Measurements from ENCODE around the gene FAM83C. TPM values are rescaled to one million over a fixed set of nuclear protein-coding genes. Genes with fewer than 3 reads are reported as not detected.
A peak's percentile ranks its signal among the peaks of the same experiment; 100 is the strongest.
"Not testable (repeated sequence)": the region's sequence is repeated elsewhere in the genome, so short reads cannot be mapped to it uniquely, and the experiment has no call there.

Gene FAM83C
- polyA plus RNA-seq, 3 donors: 0.05 TPM; not detected in 2

DNA sequence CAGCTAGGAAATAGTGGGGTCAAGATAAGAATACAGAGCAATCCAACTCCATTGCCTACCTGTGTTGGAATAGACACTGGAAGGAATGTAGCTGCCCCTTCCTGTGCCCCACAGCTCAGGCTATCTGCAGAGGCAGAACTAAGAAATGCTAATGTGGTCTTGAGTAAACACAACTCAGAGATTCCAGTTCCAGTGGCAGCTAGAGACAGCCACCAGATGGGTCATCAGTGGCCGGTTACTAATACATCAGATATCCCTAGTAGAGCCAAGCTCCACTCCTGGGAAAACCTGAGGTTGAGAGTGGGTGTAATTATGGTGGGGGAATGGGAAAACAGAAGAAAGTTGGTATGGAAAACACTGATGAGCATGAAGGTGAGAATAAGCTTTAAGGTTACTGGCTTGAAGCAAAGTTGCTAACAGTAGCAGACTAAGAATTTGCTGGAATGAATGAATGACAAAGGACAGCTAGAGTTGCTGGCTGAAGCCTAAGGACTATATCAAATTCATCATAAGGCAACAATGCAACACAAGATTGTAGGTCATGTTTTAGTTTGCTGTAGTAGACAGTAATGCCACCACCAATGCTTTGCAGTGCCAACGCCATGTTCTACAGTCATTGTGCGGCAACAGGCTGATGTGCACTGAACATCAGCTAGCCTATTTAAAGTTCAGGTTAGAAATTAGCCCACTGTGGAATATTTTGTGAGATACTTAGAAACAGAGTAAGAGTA, 28.3 kb upstream of the FAM83C start:
- no peak for DNase-seq (ENCODE audit: extremely low read depth in 1 of 11, low read depth in 9 of 11, low spot score in 4 of 11)

DNA sequence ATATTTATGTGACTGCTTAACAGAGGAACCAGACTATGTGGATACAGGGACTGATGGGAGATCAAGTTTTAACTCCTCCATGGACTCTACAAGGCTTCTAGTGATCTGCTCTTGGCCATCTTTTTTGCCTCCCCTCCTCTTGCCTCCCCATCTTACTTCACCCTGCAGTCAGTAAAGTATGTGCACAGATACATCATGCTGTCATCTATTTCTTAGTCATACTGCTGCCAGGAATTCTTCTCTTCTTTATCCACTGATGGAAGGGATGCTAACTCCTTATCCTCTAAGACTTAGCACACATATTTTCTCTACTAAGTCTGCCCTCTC, 27.6 kb upstream of the FAM83C start:
- DNase-seq (ENCODE audit: extremely low read depth in 1 of 11, low read depth in 9 of 11, low spot score in 4 of 11): no peak

DNA sequence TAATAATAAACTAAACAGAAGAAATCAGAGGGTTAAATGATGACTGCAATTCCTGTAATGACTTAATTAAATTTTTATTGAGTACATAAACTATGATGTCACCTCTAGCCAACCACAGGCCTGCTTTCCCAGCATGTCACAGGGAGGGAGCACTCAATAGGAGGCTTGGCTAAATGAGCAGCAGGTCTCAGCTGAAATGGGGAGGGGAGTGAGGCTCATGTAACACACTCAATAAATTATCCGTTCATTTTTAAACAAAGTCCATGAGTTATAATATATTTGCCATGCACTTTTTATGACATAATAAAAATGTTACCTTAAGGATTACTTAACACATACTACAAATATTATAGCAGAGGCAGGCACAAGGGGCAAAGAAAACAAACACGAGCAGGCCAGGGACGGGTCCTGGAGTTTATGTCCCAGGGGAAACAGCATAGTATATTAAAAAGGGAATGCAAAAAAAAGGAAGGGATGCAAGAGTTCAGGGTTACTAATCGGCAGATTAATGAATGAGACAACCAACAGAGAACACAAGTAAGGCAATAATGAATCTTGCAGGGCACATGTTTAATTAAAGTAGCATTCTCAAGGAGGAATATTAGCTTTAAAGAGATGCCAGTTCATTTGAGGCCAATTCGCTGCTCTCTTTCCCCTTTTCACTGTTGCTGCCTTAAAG, 27.1 kb upstream of the FAM83C start:
- peak in 3 of 11 donors; percentile 36 to 49 (median 37) for DNase-seq (ENCODE audit: extremely low read depth in 1 of 11, low read depth in 9 of 11, low spot score in 4 of 11)

DNA sequence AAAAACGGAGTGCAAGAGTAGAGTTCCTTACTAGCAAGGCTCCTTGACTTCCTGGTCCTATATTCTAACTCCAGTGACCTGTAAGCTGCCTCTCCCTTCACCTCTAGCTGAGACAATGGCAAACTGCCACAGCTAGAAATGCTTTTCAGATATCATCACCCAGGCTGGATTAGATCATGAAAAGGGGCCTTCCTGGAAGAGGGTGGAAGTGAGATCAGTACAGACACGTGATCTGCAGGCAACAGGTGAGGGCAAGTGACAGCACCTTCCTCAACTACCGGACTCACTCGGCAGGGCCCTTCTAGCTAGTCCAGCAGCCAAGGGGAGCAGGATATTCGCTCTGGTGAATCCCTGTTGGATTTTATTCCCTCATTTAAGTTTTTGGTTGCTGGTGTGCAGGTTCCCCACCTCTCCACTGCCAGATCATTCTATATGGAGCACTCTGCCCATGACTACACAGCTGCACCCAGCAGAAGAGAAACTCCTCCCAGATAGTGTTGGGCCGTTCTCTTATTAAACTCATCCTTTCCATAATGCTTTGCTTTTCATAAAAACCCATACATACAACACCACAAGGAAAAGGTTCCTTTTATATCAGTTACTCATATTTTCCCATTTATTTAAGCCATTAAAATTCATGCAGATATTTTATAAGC, 26.4 kb upstream of the FAM83C start:
- no peak for DNase-seq (ENCODE audit: extremely low read depth in 1 of 11, low read depth in 9 of 11, low spot score in 4 of 11)

DNA sequence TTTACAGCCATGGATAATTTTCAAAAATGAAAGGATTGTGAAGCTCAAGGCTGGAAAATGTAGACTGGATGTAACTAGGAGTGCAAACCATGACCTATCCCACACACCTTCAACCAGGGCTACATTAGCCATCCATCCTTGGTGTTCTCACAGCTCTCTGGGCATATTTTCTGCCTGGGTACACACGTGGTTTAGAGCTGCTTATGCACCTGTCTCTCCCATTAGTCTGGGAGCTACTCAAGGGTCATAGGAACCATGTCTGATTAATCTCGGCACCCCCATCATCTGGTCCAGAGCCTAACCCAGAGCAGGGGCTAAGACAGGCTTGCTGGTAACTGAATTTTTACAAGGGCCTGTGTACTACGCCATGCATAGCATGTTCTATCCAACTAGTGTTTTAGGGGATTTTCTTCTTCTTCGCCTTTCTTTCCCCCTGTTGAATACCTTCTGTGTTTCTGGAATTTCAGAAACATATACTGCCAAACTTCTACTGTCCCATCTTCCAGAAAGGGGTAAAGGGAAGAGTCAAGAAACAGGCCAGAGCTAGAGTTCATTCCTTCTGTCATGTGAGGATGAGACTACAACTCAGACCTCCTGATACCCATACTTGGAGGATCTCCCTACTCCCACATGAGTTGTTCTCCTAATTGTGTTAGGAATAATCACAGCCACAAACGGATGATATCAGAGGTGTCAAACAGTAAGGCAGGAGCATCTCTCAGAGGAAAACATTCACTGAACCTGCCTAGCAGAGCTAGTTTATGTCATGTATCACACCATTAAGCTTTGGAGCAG, 25.4 kb upstream of the FAM83C start:
- DNase-seq (ENCODE audit: extremely low read depth in 1 of 11, low read depth in 9 of 11, low spot score in 4 of 11): no peak

DNA sequence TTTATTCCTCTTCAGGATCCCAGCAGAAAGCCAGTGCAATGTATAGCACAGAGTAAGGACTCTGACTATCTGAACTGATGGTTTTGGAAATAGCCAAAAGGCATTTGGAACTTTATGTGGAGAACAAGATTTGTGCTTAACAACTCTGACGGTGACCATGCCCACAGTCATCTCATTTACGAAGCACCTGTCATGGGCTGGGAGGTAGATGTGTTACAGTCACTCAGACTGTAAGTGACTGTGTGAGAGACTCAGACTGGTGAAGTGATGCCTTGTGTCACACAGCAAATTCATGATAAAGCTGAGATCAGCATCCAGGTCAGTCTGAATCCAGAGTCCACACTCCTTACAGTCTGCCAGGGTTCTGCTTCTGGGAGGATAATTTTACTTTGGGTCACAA, 23.9 kb upstream of the FAM83C start:
- no peak for DNase-seq (ENCODE audit: extremely low read depth in 1 of 11, low read depth in 9 of 11, low spot score in 4 of 11)

DNA sequence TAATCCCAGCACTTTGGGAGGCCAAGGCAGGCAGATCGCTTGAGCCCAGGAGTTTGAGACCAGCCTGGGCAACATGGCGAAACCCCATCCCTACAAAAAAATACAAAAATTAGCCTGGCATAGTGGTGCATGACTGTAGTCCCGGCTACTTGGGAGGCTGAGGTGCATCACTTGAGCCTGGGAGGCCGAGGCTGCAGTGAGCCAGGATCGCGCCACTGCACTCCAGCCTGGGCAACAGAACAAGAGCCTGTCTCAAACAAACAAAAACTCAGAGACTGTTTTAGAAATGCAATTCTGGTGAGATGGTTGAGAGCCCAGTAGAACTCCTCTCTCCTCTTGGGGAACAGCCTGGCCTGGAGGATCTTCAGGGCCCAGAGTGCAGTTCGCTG, 23.4 kb upstream of the FAM83C start:
- not testable (repeated sequence) for DNase-seq (ENCODE audit: extremely low read depth in 1 of 11, low read depth in 9 of 11, low spot score in 4 of 11)

DNA sequence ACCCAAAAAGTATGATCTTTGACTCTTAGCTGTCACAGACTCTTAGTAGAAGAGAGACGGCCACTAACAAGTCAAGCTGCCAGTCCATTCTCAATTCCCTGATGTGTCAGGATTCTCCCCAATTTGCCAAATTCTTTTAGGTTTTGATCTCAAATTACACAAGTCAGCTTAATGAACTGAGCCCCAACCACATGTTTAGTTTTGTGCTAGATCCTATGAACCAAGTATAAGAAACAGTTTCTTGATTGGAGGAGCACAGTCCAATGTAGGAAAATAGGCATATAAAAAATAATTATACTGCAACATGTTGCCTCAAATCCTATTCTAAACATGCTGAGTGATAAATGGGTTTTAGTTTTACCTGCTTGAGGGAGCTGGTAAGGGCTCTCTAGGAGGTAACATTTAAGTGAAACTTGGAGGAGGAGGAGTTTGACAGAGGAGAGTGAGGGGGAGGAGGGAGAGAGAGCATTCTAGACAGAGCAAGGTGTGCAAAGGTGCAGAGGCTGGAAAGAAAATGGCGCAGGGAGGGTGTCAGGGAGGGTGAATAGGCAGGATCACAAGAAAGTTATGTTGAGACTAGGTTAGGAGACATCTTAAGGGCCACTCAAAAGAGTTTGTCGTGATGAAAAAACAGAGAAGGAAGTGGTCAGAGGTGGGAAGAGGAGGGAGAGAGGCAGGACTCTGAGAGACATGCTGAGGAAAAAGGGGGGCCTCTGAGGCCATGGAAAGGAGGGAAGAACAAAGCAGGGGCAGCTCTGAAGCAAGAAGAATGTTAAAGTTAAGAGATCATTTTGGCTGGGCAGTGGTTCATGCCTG, 22.8 kb upstream of the FAM83C start:
- DNase-seq (ENCODE audit: extremely low read depth in 1 of 11, low read depth in 9 of 11, low spot score in 4 of 11): no peak

DNA sequence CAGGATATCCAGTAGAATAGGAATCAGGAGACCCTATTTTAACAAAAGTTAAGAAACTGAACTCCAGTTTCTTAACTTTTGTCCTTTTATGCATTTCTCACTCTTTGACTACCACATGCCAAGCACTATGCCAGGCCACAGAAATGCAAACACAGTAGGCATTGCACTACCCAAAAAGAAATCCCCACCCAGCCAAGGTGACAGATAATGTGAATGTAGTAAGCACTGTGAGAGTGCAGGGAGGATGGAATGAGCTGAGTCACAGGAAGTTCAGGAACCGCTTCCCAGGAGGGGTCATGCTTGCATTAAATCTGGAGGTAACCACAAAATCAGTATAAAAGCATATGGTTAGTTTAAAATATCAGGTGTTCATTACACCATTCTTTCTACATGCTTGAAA, 20.1 kb upstream of the FAM83C start:
- DNase-seq (ENCODE audit: extremely low read depth in 1 of 11, low read depth in 9 of 11, low spot score in 4 of 11): no peak

DNA sequence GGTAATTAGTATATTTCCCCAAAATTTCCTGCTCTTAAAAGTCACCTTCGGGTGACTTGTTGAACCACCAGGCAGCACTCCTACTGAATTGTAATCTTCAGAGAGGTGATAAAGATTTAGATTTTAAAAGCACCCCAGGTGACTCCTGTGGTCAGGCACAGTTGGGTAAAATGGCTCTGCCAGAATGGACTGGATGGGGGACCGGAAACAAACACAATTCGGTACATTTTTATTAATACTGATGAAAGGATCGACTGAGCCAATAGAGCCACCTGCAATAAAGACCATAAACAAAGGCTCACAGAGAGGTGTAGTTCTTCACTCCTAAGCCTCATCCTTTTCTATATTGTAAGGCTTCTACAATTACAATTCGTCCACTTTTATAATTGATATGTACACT, 19.6 kb upstream of the FAM83C start:
- no peak for DNase-seq (ENCODE audit: extremely low read depth in 1 of 11, low read depth in 9 of 11, low spot score in 4 of 11)

DNA sequence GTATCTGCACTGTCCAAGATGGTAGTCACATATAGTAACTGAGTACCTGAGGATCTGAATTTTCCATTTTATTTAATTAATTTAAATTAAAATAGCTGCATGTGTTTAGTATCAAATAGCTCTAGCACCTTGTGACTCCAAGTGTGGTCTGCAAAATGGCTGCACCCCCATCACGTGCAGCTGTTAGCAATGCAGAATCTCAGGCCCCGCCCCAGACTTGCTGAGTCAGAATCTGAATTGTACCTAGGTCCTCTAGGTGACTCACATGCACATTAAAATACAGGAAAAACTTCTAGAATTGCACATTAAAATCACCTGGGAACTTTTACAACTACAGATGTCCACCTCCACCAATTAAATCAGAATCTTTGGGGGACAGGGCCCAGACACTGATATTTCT, 19.2 kb upstream of the FAM83C start:
- no peak for DNase-seq (ENCODE audit: extremely low read depth in 1 of 11, low read depth in 9 of 11, low spot score in 4 of 11)

DNA sequence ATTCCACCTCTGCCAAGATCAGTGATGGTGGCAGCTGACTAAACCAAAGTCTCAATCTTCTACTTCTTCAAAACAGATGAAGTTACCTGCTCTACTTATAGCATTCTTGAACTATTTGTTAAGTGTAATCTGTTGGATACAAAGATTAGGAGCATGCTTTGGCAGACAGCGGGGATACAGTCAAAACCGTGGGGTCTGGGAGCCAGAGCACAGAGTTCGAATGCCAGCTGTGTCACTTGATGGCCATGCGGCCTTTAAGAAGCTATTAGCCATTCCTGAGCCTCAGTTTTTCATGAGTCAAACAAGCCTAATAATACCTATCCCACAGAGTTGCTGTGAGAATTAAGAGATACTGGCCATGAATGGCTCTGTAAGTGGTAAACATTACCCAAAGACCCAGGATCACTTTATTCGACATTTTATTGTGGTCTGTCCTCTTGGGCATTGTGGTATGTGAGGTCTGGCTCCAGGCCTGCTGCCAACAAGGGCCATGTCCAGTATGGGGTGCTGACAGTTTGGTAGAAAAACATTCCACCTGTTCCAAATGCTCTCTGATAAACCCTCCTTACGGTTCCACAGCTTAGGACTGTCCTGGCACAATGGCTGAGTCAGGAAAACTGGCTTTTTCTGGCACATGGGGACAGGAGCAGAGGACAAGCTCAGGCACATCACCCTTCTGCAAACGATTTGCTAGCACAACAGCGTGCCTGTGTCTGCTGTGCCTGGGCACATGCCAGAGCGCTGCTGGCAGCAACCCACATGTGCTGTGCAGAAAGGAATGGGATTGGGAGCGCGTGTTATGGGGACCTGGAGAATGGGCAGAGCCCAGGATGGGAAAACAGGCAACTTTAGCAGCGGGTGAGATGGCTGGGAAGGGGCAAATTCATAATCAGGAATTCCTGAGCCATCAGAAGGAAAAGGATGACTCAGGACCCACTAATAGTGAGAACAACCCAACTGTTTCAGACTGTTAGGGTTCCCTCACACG, 15.7 kb upstream of the FAM83C start:
- DNase-seq (ENCODE audit: extremely low read depth in 1 of 11, low read depth in 9 of 11, low spot score in 4 of 11): no peak

DNA sequence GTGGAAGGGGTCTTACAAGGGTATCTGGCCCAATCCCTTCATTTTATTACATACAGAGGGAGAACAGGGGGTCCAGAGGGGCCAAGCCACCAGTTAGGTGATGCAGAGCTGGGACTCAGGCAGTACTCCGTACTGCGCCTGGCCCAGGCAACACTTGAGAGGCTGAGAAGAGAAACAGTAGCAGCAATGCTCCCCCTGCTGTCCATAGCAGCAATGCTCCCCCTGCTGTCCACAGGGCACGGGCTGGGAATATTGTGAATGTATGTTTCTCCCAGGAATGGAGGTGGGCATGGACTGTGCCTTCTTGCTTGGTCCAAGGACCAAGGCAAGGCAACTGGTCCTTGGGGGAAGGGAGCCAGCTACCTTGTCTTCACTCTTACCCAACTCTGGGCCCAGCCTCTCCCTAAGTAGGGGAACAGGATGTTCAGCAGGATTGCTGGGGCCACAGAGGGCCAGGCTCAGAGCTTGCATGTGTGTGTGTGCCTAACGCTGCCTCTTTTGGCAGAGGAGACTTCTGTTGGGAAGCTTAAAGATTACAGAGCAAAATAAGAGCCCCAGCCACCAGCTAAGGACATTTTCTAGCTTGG, 14.8 kb upstream of the FAM83C start:
- DNase-seq (ENCODE audit: extremely low read depth in 1 of 11, low read depth in 9 of 11, low spot score in 4 of 11): no peak

DNA sequence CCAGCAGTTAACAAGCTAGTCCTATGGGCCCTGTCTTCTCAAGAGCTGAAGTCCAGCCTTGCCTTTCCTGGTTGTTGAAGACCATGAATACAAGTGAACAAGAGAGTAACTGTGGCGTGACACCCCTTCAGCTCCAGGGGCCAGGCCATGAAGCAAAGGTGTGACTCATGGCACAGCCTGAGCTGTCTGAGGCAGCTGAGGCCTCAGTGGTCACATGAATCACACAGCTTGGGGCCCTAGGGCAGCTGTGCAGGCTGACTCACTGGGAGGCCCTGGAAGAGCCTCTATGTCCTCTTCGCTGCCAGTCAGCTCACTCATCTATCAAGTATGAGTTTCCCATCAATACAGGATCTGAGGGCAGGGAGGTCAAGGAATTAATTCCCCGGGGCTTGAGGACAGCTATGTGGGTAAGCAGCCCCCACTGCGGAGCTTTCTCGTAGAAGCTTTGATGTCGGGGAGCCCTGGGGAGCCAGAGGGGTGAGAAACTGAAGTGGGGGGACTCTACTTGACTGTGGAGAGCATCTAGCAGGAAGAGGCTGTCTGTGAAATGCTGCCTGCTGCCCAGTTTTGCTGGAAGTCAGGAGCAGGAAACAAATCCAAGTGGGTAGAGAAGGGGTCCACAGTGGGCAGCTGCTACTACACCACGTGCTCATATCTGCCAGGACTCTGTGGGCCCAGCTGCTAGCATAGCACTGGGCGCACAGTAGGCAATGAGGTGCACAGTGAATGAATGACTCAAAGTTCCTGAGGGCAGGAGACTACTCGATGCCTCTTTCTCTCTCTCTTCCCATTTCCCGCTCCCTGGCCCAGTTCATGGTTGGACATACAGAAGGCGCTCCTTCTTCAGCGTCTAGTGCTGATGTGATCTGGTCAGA, 13.7 kb upstream of the FAM83C start:
- no peak for DNase-seq (ENCODE audit: extremely low read depth in 1 of 11, low read depth in 9 of 11, low spot score in 4 of 11)

DNA sequence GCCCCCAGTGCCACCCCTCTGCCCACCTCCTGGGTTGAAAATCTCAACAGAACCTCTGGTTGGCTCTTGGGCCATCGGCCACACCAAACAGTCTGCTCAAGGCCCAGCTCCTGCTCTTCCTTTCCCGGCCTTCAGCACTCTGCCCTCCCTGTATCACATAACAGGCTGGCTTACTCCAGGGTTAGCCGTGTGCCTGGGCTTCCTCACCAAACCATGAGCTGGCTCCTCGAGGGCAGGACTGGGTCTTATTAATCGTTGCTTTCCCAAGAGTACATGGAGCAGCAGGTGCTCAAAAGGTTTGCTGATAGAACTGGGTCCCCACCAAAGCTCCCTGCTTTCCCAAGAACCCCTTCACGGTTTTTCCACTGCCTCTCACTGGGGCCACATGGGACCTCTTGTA, 12.7 kb upstream of the FAM83C start:
- no peak for DNase-seq (ENCODE audit: extremely low read depth in 1 of 11, low read depth in 9 of 11, low spot score in 4 of 11)

DNA sequence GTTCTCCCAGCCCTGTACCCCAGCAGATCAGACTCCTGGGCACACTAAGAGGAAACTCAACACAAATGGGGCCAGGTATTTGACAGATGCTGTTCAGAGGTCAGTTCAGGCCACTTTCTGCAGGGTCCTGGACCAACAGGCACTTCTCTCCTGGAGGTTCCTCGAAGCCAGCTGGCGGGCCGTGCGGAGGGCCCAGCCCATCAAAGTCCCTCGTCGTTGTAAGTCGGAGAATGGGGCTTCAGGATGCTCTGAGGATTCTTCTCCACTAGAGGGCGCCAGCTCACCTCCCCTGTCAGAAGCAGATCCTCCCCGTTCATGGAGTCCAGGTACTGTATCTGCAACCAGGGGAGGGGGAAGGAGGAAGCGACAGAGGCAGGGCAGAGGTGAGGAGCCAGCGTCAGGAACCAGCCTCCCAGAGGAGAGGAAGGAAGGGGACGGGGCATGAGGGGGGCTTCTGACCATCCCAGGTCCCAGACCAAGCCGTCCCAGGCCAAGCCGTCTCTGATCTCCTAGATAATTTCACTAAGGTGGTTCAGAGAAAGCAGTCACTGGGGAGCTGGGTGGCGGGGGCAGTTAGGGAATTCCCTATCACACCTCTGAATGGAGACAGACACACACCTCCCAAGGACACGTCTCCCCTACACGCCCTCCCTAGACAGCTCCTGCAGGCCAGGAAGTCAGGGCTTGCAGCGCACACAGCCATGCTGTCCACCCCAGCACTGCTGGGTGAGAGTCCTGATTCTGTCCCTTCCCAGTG, 11.7 kb upstream of the FAM83C start:
- peak in 10 of 11 donors; percentile 67 to 85 (median 74) for DNase-seq (ENCODE audit: extremely low read depth in 1 of 11, low read depth in 9 of 11, low spot score in 4 of 11)

All from renal cortex interstitium (tissue), 11 donors.